ENCODE results near the gene TEX48.

DNA sequence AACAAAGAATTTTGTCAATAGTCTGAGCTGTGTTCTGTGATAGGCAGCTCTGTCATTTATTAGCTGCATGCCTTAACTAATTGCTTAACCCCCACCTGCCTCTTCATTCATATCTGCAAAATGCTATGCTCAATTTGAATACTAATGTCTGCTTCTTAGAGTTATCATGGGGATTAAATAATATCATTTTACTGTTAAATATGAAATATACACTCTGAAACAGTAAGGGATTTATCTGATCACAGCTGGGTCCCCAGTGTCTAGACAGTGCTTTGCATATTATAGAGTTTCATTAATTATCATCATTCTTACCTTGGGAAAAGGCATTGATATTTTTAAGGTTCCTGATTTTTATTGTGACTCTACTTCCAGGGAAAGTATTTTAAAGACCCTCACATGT, 12.0 kb downstream of the TEX48 start:
- TF ChIP-seq, protein P1, sequence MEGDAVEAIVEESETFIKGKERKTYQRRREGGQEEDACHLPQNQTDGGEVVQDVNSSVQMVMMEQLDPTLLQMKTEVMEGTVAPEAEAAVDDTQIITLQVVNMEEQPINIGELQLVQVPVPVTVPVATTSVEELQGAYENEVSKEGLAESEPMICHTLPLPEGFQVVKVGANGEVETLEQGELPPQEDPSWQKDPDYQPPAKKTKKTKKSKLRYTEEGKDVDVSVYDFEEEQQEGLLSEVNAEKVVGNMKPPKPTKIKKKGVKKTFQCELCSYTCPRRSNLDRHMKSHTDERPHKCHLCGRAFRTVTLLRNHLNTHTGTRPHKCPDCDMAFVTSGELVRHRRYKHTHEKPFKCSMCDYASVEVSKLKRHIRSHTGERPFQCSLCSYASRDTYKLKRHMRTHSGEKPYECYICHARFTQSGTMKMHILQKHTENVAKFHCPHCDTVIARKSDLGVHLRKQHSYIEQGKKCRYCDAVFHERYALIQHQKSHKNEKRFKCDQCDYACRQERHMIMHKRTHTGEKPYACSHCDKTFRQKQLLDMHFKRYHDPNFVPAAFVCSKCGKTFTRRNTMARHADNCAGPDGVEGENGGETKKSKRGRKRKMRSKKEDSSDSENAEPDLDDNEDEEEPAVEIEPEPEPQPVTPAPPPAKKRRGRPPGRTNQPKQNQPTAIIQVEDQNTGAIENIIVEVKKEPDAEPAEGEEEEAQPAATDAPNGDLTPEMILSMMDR (IDR thresholded peaks at IDR 0.05): no peak
- no peak for TF ChIP-seq ZFX (IDR thresholded peaks at IDR 0.05; ENCODE audit: borderline replicate concordance)
